Skin of body (tissue), 2 donors: ENCODE data around the gene SELENOK. TPM values are rescaled to one million over a fixed set of nuclear protein-coding genes. Genes with fewer than 3 reads are reported as not detected.

Experiments
- DNase-seq: peaks from one replicate; lab custom pipeline; 2025; lab: John Stamatoyannopoulos, UW
- total RNA-seq: library from RNA; depleted of rRNA; stranded (reverse); fragments of >200 nt; gene quantifications from one replicate; pipeline ENCODE4 v1.2.3, GENCODE V29; 2014

The SELENOK gene
- total RNA-seq, 1 donor from 2014 or later = 69.8 TPM

DNA sequence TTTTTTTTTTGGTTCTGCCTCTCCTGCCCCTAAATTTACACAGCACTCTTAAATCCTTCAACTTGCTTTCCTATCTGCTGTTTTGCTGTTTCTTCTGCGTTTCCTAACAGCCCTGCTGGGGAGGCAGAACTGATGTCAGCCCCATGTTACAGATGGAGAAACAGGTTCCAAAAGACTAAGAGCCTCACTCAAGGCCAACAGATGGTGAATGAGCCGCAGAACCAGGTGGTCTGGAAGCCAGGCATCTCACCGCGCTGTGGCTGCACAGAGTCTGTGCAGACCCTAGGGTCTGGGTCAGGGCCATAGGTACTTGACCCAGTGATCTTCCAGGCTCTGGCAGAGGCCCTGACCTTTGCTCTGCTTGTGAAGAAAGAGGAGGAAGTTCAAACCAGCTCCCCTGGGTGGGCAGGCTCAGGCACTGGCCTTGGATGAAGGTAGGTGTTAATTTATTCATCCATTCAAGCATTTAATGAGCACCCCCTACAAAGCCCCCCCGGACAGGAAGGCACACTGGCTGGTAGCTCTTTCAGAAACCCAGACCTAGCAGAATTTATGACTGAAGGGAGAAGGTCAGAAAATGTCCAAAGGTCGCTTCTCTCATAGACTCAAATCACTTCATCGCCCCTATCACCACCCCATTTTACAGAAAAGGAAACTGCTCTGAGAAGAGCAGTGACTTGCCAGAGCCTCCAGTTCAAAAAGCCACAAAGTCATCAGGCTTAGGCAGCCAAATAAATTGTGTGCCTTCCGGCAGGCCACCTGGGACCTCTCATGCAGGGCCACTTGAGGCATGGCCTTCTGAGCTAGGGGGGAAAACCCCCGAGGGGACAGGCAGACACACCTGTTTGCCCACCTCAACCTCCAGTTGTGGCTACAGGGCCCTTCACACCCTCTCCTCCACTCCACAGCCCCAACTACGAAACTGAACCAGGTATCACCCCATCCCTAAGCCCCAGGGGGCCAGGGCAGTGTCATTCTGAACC, 48.2 kb downstream of the SELENOK start:
- DNase-seq = no peak

DNA sequence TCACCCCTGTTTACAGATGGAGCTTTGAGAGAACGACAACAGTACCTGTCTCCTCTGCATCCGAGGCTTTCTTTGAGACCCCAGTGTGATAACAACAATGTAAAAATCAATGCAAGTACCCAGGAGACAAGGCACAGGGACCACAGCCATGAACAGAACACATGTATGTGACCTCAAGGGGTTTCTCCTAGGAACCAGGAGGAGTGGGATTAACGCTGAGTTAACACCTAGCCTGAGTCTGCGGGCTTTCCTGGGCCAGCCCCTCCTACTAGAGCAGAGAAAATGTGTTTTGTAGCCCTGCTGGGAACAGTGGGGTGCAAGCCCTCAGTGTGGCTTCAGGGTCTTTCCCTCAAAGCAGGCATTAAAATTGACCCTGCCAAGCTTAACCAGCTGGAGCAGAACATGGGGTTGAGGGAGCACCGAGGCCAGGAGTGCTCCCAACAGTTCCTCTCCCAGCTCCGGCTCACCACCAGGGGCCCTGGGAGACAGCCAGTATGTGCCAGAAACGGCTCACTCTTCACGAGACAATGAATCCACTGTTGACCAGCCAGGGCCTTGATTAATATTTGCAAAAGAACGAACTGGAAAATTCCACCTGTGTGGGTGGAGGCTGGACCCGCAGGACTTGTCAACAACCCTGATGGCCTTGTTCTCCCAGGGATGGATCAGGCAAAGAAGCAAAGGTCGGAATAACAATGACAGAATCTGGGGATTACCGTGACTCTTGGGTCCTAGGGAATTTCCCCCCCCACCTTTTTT, 49.0 kb downstream of the SELENOK start:
- no peak for DNase-seq

DNA sequence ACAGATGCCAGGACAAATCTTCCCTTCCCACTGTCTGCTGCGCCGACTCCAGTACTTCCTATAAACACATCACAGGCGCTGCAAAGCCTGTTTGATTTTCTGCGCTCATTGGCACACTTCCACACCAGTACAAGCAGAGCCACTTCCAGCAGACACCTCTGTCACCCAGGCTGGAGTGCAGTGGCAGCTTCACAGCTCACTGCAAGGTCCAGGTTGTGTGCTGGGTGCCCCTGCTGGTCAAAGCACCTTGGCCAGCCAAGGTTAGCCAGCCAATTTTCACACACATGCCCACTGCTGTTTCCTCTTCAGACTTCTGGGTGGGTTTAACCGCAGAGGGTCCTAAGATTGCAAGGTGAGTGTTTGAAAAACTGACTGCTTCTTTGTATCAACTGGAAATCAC, 50.4 kb downstream of the SELENOK start:
- DNase-seq = no peak

DNA sequence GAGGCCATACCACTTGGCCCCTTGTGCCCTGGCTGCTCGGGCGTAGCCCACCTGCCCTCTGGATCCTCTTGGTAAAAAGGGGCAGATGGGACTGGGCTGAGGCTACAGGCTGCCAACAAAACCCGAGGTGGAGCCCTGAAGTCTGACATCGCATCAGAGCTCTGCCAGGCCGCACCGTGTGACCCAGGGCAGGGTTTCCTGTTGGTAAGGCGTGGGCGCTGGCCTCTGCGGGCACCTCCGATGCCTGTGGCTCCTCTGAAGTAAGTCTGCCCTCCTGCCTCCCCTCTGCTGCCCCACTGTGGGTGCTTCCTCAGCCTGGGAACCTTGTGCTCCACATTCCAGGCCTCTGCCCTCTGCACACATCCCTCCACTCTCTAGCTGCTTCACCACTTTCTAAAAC, 54.3 kb downstream of the SELENOK start:
- no peak for DNase-seq

DNA sequence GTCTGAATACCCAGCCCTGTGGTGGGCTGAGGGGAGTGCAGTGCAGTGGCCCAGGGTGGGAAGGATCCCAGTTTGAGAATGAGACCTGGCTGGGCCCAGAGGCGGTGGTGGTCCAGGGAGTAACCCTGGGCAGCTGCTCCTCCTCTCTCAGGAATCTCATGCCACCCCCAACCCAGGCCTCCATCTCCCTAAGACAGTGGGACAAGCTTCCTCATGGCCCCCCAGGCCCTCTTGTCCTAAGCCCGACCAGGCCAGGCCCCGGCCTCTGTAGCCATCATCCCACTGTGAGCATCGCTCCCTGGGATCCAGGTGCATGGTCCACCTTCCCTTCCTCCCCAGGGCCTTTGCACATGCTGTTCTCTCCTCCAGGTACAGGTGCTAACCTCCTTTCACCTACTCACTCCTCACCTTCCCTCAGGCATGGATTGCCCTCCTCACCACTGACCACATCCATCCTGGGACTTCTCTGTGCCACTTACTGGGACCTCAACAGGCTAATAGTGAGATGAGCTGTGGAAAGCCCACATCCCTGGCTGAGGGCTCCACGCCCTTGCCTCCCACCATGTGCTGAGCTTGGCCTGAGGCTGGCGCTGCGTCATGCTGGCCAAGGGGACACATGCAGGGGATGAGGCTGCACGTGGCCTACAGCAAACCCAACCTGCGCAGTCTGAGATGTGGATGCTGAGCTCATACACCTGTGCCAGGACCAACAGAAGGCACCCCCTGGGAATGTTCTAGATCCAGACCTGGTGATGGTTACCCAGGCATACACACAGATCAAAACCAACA, 55.4 kb downstream of the SELENOK start:
- no peak for DNase-seq

DNA sequence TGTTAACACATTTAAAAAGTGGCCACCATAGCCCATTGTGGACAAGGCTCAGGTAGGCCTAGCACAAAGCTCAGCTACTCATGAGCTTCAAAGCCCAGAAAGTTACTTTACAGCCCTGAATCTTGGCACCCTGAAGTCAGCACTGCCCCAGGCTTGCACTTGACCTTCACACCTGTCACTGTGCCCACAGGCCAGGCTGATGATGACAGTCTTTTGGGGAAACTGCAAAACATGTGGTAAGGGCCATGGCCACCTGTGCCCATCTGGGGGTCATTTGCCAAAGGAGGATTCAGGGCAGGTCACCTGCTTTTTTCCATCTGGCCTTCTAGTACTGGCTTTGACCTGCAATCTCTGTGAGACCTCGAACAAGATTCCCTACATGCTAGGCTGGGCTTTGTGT, 56.4 kb downstream of the SELENOK start:
- no peak for DNase-seq

DNA sequence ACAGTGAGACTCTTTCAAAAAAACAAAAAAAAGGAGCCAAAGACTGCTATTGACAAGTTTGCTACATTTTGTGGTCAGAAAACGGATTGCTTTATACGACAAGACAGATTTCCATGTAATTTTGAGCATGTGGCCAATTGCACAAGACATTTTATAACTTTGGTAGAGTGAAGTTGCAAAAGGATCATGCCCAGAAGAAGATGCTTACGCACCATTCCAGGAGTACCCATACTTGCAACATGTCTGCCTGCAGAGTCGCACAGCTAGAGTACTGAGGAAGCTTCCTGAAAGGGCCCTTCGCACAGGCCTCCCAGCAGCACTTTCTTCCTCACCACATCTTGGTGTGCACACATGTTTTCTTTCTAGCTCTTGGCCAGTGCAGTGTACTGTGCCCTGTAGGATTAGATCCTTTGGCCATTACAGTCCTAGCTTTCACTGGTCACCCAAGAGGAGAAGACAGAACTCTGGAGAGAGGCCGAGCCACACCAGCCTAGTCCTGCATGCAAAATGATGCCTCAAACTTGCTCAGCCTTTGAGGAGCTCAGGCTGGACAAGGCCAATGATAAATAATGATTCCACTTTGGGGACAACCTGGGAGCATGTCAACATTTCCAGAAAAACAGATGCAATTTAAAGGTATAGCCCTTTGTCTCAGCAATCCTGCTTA, 57.1 kb downstream of the SELENOK start:
- DNase-seq = no peak

Other genes starting within 250 kb of the SELENOK start
- gene CHDH, start 45.4 kb downstream of the SELENOK start, total RNA-seq = 0.99 TPM
- 1.4 TPM for gene IL17RB, start 45.3 kb downstream of the SELENOK start, total RNA-seq
- 27.7 TPM for gene ACTR8, start 9.7 kb downstream of the SELENOK start, total RNA-seq
- 1.2 TPM for gene CACNA2D3, start 230.7 kb upstream of the SELENOK start, total RNA-seq